Stimulated activated CD8-positive, alpha-beta memory T cell treated with anti-CD3 and anti-CD28 coated beads, Interleukin-12 subunit alpha, Interleukin-12 subunit beta, amount 100 ng/mL, for 4 hours (primary cell): ENCODE measurements around the gene TP73.

Source experiments
- DNase-seq: peaks from one replicate; pipeline ENCODE4 v3.0.0-alpha.2; 2020; ENCODE audit warnings: low read depth

Gene TP73

DNA sequence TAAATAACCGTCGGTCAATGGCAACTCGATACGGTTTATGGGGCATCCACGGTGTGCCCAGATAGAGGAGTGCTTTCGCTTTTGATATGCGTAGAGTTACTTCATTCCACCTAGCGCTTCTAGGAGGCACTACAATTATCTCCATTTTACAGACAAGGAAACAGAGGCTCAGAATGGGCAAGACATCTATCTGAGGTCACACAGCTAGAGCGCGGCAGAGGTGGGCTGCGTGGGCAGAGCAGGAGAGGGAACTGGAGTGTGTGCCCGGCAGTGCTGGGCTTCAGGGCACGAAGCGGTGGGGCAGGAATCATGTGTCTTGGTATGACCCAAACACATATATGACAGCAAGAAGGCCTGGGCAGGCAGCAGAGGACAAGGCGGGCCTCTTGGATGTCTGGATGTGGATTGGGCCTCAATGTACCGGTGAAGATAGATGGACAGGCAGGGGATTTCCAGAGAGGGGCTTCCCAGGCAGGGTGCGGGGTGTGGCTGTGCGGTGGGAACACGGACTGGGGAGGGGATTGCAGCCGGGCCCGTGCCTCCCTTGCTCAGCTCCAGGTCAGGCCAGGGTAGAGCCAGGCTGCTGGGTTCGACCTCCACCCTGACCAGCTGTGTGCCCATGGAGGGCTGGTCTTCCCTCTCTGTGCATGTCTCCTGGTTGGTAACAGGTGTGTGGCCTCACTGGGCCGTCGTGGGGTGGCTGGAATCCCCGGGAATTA lies 21.2 kb downstream of the TP73 start:
- no peak for DNase-seq

DNA sequence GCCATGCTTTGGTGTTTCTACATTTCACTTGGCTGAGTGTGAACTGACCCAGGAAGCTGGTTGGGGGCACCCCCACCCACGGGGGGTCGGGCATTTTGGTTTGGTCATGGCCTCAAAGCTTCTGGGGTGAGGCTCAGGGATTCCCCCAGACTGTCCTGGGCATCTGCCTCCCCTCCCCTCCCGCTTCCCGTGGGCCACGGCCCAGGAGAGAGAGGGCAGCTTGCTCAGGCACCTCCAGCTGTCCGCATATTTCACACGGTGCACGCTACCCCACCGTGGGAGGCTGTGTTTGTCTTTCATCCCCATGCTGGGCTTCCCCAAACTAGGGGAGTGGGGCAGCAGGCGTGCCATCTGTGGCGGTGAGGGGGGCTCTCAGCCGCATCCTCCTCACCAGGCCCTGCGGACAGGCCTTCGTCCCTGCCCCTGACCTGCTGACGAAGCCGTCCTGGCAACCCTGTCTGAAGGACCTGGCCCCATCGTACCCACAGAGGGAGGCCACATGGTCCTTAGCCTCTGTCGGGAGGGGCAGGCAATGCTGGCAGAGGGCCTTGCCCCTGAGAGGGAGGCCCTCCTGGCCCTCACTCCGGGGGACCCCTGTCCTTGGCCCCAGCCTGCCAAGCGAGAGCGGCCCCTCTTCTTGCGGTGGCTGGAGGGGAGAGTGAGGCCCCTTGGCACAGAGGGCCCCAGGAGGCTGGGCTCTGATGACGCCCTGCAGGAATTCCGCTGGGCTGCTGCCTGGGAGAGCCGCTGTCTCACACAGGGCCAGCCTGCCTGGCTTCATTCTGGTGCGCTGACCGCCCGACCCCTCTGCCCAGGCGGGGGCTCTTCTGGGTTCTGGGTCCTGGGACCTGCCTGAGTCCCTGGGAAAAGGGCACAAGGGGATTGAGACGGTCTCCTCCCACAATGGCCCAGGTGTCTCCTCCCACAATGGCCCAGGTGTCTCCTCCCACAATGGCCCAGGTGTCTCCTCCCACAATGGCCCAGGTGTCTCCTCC lies 22.1 kb downstream of the TP73 start:
- DNase-seq: no peak

DNA sequence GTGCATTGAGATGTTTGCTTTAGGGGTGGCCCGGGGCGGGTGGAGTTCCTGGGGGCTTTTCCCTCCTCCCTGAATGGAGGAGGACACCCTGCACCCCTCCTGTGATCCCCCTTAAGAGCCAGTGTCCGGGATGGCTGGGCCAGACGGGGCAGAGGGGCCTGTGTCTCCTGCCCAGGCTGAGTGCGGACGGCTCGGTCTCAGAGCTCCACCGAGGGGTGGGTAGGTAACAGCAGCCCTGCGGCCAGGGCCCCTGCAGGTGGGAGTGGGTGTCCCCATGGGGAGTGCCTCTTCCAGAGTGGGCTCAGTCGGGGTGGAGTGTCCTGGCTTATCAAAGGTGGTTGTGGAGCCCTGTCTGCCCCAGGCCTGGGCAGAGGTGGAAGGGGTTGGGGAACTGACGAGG lies 23.1 kb downstream of the TP73 start:
- no peak for DNase-seq

DNA sequence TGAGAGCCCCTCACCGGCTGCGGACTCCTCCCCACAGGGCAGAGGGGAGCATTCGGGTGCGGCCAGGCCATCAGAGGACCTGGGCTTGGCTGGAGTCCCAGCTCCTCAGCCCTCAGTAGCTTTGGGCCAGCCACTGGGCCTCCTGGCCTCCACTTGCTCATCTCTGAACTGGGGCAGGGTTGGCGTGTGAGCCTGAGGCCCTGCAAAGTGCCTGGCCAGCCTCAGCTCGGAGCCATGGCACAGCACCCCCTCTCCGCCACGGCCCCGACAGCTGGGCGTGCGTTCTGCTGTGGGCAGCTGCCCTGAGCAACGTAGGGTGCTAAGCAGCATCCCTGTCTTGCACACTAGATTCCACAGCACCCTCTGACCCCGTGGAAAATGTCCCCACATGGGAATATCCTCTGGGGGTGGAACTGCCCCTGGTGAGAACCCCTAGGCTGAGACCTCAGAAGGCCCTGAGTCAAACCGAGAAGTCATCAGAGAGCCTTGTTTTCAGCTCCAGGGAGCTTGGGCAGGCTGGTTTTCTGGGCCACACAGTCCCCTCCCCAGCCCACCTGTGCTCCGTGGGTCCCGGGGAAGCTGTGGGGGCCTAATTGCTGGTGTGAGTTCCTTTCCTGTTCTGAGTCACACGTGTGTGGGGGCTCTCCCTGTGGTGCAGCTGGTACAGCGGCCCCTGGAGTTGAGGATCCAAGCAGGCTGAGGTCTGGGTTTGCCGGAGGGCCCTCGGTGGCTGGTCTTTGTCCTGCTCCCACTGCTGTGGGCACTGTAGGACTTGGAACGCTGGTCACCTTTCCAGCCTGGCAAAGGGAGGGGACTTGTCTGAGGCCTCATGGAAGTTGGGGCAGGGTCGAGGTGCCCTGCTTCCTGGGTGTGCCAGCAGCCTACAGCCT lies 24.5 kb downstream of the TP73 start:
- no peak for DNase-seq

DNA sequence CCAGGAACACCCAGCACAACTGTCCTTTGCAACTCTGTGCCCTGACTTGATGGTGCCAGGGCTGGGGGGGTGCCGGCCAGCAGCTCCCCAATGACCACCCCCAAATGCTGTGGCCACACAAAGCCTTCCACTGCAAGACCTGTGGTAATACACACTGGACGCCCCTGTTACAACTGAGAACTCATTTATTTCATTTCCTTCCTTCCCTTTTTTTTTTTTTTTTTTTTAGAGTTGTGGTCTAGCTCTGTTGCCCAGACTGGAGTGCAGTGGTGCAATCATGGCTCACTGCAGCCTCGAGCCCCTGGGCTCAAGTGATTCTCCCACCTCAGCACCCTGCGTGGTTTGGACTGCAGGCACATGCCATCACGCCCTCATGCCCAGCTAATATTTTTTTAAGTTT lies 25.2 kb downstream of the TP73 start:
- no peak for DNase-seq

DNA sequence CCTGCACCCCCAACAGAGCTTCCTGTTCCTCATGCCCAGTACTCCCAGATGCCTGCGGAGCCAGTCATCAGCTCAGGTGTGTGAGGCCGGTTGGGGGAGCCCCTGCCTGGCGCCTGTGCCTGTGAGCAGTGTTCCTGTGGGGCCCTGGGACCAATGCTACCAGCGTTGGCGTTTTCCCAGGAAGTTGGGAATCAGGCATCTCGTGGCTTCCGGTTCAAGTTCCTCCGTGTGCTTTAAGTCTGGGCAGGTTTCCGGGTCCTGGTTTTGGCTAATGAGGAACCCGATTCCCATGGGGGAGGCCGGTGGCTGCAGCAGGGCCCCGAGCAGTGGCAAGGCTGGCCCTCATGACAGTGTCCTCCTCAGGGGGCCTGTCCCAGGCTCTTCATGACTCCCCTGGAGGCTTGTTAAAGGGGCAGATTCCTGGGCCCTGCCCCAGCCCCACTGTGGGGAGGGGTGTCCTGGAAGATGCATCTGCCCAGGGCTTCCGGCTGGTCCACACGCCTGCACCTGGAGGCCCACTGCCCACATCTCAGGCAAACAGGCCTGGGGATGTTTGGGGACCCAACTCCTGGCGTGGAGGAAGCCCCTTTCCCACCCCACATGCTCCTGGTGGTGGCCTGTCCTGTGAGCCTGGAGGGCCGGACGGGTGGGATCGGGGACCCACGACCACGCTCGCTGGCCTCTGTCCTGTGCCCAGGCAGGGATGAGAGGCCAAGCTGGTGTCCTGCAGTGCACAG lies 26.2 kb downstream of the TP73 start:
- no peak for DNase-seq

DNA sequence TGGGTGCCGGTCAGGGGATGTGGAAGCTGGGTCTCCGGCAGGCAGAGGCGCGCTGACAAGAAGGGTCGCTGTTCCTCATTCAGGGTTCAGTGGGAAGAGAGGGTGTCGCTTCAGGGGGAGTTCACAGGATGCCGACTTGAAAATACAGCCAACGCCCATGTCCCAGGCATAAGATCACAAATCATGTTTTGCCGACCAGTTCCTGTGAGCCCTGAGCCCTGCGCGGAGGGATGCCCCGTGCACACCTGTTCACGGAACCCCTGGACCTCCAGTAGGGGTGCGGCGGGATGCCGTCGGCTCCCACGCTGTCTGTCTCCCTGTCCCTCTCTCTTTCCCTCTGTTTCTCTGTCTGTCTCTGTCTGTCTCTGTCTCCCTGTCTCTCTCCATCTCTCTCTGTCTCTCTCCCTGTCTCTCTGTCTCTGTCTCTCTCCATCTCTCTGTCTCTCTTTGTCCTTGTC lies 26.8 kb downstream of the TP73 start:
- no peak for DNase-seq

GRCh38 chr1:3679799-3680453 lies 27.6 kb downstream of the TP73 start:
- no peak for DNase-seq

- no peak for DNase-seq
Observed at GRCh38 chr1:3680488-3681230, 28.3 kb downstream of the TP73 start.

GRCh38 chr1:3681231-3681897 lies 29.0 kb downstream of the TP73 start:
- DNase-seq: no peak

- DNase-seq: no peak
Observed at GRCh38 chr1:3681898-3682806, 29.8 kb downstream of the TP73 start.

- no peak for DNase-seq
Observed at GRCh38 chr1:3683197-3683596, 30.9 kb downstream of the TP73 start.

DNA sequence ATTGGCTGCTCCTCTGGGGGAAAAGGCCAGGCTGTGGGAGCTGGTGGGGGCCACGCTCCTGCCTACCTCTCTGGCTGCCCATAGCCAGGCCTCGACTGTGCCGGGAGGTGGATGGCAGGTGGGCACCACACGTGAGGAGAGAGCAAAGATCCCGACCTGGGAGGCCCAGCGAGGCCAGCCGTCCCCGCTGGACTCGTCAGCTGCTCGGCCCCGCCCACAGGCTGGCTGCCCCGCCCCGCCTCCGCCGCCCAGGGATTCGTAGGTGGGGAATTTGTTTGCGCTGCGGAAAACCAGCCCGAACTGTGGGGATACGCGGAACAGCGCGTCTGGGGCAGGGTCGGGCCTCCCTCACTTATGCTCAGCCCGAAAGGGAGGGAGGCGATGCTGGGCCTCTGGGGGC lies 31.7 kb downstream of the TP73 start:
- DNase-seq: no peak

DNA sequence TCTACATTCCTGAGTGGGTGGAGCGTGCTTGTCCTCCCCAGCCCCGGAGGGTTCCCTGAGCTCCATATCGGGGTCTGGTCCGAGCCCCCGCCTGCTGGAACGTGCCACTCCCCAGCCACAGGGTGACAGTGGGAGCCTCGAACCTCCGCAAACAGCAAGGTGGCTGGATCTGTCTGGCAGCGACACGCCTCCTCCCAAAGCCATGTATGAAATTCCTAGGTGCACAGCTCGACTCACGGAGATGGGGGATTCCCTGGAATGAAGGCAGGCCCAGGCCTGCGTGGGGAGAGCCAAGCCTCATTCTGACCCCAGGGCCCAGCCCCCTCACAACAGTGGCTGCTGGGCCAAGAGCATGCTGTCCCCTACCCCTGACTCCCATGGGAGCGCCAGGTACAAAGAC lies 32.9 kb downstream of the TP73 start:
- DNase-seq: no peak

DNA sequence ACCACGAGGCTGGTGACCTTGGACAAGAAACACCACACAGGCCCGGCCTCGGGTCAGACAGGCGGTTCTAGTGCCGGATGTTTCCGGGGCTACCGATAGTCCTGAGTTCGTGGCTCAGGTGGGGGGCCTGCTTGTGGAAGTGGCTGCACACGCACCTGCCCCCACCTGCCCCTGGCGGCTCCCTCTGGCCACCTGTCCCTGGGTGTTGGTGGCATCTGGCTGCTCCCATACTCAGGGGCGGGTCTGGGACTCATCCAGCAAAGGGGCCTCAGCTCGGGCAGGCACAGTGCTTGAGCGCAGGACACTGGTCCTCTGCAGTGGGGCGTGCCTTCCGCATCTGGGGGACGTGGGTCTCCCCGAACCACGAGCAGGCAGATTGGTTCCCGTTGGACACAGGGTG lies 33.6 kb downstream of the TP73 start:
- DNase-seq: no peak

DNA sequence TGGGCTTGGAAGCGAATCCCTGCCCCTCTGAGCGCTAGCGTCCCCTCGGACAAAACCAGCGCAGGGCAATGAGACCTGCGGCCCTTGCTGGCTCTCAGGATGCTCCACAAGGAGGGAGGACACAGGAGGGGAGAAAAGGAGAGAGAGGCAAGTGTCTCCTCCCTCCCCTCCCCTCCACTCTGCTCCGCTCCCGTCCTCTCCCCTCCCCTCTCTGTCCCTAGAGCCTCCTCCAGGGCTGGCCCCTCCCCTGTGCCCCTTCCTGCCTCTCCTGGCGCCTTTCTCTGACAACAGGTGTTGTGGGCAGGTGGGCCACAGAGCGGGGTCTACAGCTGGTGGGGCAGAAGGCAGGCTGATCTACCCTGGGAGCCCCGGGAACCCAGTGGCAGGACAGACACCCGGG lies 35.2 kb downstream of the TP73 start:
- no peak for DNase-seq

DNA sequence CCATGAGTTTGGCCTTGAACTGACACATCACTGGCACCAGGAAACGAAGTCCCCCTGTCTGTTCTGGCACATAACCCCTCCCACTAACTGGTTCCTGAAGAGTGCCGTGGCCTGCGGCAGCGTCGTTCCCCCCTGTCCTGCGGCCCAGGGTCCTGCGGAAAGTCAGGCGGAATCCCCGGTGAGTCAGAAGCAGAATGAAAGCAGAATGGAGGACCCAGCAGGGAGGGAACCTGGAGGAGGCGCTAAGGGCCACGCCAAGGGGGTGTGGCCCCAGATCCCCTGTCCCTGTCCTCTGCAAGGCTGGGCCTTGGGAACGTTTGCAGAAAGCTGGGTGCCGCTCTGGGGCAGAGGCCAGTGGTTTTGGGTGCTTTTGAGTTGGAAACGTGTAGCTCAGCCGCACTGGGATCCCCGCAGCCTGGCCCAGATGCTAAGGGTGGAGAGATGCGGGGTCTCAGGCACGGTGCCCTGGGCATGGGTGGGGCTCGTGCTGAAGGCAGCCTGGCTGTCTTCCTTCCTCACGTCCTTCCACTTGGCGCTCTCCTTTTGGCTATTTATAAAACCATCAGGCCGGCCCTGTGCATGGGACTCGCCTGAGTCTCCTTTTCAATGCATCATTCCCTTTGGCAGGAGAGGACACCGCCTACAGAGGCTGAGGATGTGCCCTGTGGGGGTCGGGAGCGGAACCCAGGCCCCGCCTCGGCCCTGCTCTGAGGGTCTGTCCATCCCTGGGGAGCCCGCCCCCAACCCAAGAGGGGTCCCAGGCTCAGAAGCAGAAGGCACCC lies 36.2 kb downstream of the TP73 start:
- no peak for DNase-seq
